H7 (cell line): Measurements from ENCODE around the gene FSIP2. TPM values are rescaled to one million over a fixed set of nuclear protein-coding genes. Genes with fewer than 3 reads are reported as not detected.

Source experiments
- DNase-seq: peaks from one replicate; pipeline ENCODE4 v3.0.0; 2012
- H3K27me3 ChIP-seq: 2 replicates; pipeline ENCODE4 v1.6.0; 2011; ENCODE audit warnings: mild to moderate bottlenecking, low read length; ENCODE audit not compliant: control insufficient read depth, insufficient read depth
- H3K36me3 ChIP-seq: replicated peaks from 2 replicates; pipeline ENCODE4 v1.5.1; 2011; ENCODE audit warnings: low read length; ENCODE audit not compliant: control insufficient read depth, insufficient read depth
- H3K4me3 ChIP-seq: 2 replicates; pipeline ENCODE4 v1.5.1; 2011; ENCODE audit warnings: low read depth, mild to moderate bottlenecking, control low read depth, low read length, moderate library complexity; ENCODE audit not compliant: insufficient read depth
- total RNA-seq: library from RNA; depleted of rRNA; stranded (reverse); fragments of >200 nt; shearing (Covaris generic); gene quantifications from 2 replicates; pipeline ENCODE4 v1.2.3, GENCODE V29; 2014; rRNA removed

Gene FSIP2
- total RNA-seq = 1.9 and 2.6 TPM in 2 replicates

- DNase-seq = peak; percentile 89
- Histone ChIP-seq H3K4me3 (peak within 1 kb of the TSS; percentile 56), H3K36me3 (no peaks in the 10 kb centered on the region)
Measured at GRCh38 chr2:185738679-185739472, at the start of gene FSIP2. FSIP2 (plus strand) TSS chr2:185738804; CDS start chr2:185738895, 91 bp downstream.

DNA sequence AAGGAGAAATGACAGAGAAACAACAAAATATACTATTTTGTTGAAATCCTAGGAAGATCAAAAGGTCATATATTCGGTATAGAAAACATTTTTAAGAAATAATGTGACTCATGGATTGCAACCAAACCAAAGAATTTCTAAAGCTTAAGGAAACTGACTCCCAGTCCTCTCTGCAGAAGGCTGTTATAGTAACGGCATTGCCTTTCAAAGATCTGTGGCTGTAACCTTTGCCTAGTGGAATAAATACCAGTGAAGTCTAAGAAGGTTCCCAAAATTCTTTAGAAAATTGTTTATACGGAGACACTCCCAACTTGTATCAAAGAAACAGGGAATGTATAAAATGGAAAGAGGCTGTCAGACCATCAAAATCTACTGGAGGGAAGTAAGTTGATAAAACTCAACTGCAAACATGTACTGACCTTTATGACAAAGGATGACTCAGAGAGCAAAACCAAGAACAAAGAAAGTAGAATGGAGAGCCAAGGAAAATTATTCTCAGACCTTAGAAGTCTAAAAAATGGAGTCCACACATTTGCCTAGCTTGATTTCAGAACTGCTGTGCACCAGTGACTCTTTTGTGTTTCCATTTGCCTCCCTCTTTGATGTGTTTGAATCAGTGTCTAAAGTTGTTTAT is 48.6 kb upstream of the FSIP2 start:
- no peak for DNase-seq
- H3K4me3 ChIP-seq = no peak overlapping the region

More at GRCh38 chr2:185738679-185739472, at the start of gene FSIP2:
- H3K27me3 ChIP-seq = no peaks in the 10 kb centered on the region

GRCh38 chr2:185695711-185696235 is 42.8 kb upstream of the FSIP2 start:
- Histone ChIP-seq H3K4me3 (no peak overlapping the region), H3K27me3 (no peaks in the 10 kb centered on the region), H3K36me3 (no peaks in the 10 kb centered on the region)
- DNase-seq = no peak

More for the DNA sequence above, 48.6 kb upstream of the FSIP2 start:
- Histone ChIP-seq H3K27me3 (no peaks in the 10 kb centered on the region), H3K36me3 (no peaks in the 10 kb centered on the region)

GRCh38 chr2:185700883-185701282 is 37.7 kb upstream of the FSIP2 start:
- Histone ChIP-seq H3K27me3 (no peaks in the 10 kb centered on the region), H3K36me3 (no peaks in the 10 kb centered on the region), H3K4me3 (no peak overlapping the region)
- DNase-seq = peak; percentile 6

DNA sequence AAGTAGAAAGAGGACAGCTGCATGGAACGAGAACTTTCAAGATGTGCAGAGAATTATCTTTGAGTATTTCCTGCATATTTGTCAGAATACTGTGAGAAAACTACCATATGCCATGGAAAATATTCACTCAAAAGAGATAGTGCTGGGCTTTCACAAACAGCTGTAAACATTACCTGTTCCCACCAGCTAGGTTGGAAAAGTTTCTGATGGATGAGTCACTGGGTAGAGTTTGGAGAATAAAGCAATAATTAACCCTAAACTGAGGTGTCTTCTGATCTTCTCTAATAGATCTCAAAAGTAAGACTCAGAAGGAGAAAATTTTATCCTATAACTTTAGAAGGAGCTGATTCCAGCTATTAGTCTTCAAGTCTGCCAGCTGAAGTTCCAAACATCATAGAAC is 3.9 kb upstream of the FSIP2 start:
- DNase-seq = no peak
- H3K36me3 ChIP-seq = no peaks in the 10 kb centered on the region
- H3K27me3 ChIP-seq = no peaks in the 10 kb centered on the region
- no peak overlapping the region for H3K4me3 ChIP-seq

GRCh38 chr2:185736210-185736609 is 2.4 kb upstream of the FSIP2 start:
- Histone ChIP-seq H3K36me3 (no peaks in the 10 kb centered on the region), H3K27me3 (no peaks in the 10 kb centered on the region), H3K4me3 (no peak overlapping the region)
- no peak for DNase-seq

DNA sequence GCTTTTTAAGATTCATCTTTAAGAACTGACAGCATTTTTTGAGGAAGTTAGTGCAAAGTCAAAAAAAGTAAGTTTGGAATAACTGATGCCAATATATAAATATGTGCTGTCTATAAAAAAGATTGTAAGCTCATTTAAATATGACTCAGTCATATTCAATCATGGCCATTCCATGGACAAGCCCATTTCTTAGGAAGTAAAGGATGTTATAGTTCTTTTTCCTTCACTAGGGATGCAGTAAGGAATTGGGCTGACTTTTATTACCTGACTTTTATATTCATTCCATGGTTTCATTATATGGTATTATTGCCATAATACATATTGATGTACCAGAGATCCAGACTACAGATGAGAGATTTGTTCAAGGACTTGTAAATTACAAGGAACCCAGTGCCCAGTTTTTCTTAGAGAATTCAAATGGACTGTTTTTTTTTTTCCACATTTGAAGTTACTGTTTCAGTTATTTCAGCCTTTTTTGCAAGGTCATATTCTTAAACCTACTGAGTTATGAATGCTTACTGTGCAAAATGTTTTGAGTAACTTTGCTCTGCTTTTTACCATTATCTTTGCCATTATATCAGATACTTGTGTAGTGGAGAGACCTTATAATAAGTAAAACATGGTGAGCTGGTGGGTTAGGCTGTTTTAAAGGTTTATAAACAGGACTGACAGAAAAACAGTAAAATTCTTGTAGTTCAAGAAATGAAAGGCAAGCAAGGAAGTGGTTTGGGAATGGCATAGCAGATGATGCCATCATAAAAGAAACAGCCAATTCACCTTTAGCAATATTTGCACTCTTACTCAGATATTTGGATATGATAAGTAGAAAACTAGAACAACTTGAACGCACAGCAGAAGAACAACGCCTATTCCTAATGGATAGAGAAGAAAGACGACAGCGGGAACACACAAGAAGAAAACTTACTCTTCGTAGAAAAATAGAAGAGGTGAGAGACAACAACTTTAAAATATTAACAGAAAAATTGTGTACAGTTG is 7.6 kb downstream of the FSIP2 start:
- Histone ChIP-seq H3K4me3 (no peak overlapping the region), H3K27me3 (no peaks in the 10 kb centered on the region), H3K36me3 (no peaks in the 10 kb centered on the region)
- no peak for DNase-seq

- no peak for DNase-seq
- no peaks in the 10 kb centered on the region for H3K27me3 ChIP-seq
- H3K4me3 ChIP-seq = no peak overlapping the region
- no peaks in the 10 kb centered on the region for H3K36me3 ChIP-seq
Measured at GRCh38 chr2:185757356-185757755, 18.8 kb downstream of the FSIP2 start.

DNA sequence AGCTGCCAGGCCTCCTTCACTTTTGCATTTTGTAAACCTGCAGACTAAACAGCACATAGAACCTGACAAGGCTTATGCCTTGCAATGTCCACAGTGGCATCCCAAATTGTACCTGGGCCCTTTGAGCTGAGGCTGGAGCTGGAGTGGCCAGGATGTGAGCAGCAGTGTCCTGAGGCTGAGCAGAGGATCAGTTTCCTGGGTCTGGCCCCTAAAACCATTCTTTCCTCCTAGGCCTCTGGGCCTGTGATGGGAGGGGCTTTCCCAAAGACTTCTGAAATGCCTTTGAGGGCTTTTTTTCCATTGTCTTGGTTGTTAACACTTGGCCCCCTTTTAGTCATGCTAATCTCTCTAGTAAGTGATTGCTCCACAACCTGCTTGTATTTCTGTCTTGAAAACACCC is 32.8 kb downstream of the FSIP2 start:
- H3K27me3 ChIP-seq = no peaks in the 10 kb centered on the region
- no peaks in the 10 kb centered on the region; the same call in 1 of the 2 replicates for H3K36me3 ChIP-seq
- no peak for DNase-seq
- no peak overlapping the region for H3K4me3 ChIP-seq

DNA sequence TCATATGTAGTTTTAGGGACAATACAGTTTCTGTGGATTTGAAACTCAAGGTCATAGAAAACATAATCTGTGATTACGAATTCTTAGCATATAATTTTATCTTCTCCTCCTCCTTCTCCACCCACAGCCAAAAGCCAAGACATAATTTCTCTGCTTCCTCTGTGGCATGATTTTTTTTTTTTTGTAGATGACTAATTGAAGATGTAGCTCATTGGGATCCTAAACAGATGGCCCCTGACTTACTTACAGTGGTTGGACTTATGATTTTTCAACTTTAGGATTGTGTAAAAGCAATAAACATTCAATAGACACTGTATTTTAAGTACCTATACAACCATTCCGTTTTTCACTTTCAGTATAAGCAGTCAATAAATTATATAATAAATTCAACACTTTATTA is 42.3 kb downstream of the FSIP2 start:
- no peak for DNase-seq
- H3K4me3 ChIP-seq = no peak overlapping the region
- H3K36me3 ChIP-seq = no peaks in the 10 kb centered on the region
- no peaks in the 10 kb centered on the region for H3K27me3 ChIP-seq

- no peak for DNase-seq
- Histone ChIP-seq H3K27me3 (no peaks in the 10 kb centered on the region), H3K36me3 (no peaks in the 10 kb centered on the region), H3K4me3 (no peak overlapping the region)
Measured at GRCh38 chr2:185782223-185782769, 43.7 kb downstream of the FSIP2 start.

DNA sequence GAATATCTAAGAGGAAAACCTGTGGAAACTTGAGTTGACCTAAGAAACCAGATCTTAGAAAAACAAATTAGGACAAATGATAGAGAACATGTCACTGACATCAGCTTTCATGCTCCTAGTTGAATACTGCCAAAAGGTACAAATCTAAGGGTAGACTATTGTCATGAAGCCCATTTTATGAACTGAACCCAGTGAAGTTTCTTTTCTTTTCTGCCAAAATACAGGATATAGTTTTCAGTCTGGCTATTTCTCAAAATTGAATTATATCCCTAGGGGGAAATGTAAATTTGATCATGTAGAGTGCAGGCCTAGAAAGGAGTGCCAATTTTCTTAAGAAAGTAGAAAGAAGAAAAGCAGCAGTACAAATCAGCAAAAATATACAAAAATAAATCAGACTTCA is 46.6 kb downstream of the FSIP2 start:
- Histone ChIP-seq H3K36me3 (no peaks in the 10 kb centered on the region), H3K27me3 (no peaks in the 10 kb centered on the region), H3K4me3 (no peak overlapping the region)
- no peak for DNase-seq

DNA sequence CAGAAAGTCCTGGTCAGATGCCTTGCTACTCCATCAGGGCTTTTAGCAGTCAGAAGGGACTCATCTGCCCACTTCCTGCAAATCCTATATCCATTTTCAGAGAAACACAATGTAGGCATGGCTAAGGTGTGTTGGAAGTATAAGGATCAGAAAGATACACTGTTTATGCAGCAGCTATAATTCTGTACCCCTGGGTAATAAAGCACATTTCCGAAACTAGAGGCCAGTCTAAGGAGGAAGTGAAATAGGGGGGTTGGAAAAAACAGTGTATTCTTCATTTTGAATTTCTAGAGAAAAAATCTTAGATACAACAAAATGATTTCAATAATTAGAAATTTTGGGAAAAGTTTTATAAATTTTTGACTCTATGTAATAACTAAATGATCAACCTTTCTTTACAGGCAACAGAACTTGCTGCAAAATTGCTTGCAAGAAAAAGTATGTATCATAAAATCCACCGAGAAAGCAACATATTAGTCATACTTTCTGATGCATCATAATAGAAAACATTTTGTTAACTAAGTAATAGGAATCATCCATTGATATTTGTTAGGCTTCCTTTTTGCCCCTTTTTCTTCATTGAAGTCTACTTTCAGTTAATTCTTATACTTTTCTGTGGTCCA is 47.4 kb downstream of the FSIP2 start:
- DNase-seq = no peak
- no peaks in the 10 kb centered on the region for H3K27me3 ChIP-seq
- H3K36me3 ChIP-seq = no peaks in the 10 kb centered on the region
- no peak overlapping the region for H3K4me3 ChIP-seq
